ENCODE results near the gene ALDH1L2.

DNA sequence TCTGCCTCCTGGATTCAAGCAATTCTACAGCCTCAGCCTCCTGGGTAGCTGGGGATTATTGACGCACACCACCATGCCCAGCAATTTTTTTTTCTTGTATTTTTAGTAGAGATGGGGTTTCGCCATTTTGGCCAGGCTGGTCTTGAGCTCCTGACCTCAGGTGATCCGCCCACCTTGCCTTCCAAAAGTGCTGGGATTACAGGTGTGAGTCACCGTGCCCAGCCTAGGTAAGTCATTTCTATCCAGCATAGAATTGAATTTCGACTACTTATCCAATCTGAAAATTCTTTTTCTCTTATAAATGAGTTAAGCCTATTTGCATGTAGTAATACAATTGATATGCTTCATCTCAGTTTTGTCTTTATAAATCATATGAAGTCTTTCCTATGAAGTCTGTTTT lies 111.0 kb downstream of the ALDH1L2 start:
- TF ChIP-seq POLR2AphosphoS5 (IDR thresholded peaks at IDR 0.05; ENCODE audit: low read depth, low read length) = no peak
- no peak for TF ChIP-seq POLR2A (IDR thresholded peaks at IDR 0.05; ENCODE audit: low read depth, low read length)

Data from GM12892 (cell line).